ENCODE results near the gene STK32B.
"Not testable (repeated sequence)": the region's sequence is repeated elsewhere in the genome, so short reads cannot be mapped to it uniquely, and the experiment has no call there.

Gene STK32B

DNA sequence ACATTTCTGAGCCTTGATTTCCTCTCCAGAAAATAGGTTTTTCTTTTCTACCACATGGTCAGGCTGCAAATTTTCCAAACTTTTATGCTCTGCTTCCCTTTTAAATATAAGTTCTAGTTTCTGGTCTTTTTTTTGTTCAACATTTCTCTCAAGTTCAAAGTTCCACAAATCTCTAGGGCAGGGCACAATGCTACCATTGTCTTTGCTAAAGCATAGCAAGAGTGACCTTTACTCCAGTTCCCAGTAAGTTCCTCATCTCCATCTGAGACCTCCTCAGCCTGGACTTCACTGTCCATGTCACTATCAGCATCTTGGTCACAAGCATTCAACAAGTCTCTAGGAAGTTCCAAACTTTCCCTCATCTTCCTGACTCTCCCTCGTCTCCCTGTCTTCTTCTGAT lies 228.8 kb downstream of the STK32B start:
- not testable (repeated sequence) for DNase-seq

GRCh38 chr4:5280828-5281227 lies 229.5 kb downstream of the STK32B start:
- no peak for DNase-seq

GRCh38 chr4:5283837-5284236 lies 232.6 kb downstream of the STK32B start:
- no peak for DNase-seq

DNA sequence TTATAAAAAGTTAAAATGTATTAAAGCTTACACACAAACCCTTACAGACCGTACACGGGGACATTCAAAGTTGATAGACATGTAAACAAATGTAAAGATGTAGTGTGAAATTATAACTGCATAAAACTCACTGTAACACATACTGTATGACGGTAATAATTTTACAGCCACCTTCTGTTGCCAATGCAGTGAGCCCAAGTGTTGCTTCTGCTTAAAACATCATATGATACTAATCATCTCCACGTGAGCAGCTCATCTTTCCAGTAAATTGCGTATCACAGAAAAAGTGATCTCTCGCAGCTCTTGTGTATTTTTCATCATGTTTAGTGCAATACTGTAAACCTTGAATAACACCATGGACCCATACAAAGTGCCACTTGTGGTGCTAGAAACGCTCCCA lies 233.2 kb downstream of the STK32B start:
- no peak for DNase-seq

DNA sequence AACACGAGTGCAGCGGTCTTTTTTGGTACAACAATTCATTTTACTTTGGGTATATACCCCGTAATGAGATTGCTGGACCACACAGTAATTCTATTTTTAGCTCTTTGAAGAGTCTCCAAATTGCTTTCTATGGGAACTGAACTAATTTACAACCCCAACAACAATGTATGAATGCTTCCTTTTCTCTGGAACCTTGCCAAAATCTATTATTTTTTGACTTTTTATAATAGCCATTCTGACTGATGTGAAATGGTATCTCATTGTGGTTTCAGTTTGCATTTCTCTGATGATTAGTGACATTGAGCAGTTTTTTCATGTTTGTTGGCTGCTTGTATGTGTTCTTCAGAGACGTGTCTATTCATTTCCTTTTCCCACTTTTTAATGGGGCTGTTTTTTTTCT lies 240.8 kb downstream of the STK32B start:
- DNase-seq = no peak

DNA sequence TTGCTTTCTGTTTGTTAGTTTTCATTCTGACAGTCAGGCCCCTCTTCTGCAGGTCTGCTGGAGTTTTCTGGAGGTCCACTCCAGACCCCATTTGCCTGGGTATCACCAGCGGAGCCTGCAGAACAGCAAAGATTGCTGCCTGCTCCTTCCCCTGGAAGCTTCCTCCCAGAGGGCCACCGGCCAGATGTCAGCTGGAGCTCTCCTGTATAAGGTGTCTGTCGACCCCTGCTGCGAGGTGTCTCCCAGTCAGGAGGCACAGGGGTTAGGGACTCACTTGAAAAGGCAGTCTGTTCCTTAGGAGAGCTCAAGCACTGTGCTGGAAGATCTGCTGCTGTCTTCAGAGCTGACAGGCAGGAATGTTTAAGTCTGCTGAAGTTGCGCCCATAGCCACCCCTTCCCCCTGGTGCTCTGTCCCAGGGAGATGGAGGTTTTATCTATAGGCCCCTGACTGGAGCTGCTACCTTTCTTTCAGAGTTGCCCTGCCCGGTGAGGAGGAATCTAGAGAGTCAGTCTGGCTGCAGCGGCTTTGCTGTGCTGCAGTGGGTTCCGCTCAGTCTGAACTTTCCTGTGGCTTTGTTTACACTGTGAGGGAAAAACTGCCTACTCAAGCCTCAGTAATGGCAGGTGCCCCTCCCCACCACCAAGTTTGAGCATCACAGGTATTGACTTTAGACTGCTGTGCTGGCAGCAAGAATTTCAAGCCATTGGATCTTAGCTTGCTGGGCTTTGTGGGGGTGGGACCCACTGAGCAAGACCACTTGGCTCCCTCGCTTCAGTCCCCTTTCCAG lies 246.9 kb downstream of the STK32B start:
- DNase-seq = not testable (repeated sequence)

DNA sequence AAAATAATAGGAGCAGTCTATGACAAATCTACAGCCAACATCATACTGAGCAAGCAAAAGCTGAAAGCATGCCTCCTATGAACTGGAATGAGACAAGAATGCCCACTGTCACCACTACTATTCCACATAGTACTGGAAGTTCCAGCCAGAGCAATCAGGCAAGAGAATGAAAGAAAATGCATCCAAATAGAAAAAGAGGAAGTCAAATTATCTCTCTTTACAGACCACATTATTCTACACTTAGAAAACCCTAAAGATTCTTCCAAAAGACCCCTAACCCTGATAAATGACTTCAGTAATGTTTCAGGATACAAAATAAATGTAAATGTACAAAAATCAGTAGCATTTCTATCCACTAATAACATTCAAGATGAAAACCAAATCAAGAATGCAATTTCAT lies 249.0 kb downstream of the STK32B start:
- DNase-seq = no peak

DNA sequence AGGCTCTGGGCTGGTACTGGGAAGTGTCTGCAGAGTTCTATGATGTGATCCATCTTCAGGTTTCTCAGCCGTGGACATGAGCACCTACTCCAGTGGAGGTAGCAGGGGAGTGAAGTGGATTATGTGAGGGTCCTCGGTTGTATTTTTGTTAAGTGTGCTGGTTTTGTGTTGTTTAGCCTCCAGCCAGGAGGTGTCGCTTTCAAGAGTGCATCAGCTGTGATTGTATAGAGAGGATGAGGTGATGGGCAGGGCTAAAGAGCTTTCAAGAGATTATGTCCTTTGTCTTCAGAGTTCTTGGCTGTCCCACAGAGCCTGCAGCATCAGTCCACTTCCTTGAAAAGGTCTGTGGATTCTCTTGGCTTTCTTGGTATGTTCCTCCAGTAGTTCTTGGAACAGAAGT lies 256.6 kb downstream of the STK32B start:
- no peak for DNase-seq

DNA sequence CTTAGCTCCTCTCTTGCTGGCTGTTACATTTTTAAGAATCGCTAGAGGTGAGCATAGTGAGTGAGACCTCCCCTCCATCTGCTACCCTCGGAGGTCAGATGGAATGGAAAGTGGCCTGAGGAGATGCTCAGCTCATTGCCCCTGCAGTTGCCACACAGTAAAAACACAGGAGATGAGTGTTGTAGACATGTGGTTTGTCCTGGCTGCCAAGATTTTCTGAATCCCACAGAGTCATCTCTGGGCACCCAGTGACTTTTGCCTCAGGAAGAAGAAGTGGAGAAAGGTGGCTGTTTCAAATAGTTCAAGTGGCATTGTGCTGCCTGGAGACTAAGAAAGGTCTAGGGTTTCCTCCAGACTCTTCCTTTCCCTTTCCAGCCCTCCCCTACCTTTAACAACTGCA lies 271.0 kb downstream of the STK32B start:
- DNase-seq = no peak

DNA sequence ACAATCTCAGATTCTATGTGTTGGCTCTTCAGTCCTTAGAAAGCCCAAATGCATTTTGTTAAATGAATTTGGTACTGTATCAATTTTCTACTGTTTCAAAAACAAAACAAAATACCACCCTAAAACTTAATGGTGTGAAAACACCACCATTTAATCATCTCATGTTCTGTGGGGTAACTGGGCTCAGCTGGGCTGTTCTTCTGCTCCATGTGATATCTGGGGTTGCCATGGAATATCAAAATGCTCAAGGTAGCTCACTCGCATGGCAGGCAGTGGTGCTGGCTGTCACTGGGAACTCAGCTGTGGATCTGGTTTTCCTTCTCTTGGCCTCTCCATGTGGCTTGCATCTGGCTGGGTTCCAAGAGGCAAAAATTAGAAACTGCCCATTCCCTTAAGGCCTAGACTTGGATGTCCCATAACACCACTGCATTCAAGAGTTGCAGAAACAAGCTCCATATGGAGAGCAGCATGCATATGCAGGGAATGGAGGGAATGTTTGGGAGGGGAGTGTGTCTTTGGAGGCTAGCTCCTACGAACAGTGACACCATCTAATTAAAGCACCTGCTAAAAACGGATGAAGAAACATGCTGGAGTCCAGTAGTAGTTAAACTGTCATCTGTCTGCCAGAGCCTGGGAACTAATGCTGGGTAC lies 279.2 kb downstream of the STK32B start:
- DNase-seq = no peak

DNA sequence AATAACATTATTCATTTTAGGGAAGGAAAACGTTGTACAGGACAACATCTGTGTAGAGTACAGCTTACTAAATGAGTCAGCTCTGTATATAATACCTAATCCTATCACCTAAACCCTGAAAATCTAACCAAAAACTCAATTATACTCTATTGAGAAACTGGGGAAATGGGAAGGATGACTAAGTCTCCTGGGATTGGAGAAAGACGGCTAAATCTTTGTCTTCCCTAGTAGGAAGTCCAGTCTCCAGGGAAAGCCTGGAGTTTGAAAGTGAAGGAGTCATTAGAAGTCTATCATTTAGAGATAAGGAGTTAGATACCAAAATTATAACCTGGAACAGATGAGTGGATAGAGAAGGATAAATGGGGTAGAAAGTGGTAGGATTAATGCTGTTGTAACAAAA lies 286.5 kb downstream of the STK32B start:
- DNase-seq = no peak

GRCh38 chr4:5338531-5338930 lies 287.3 kb downstream of the STK32B start:
- no peak for DNase-seq

- DNase-seq = no peak
Observed at GRCh38 chr4:5340991-5341451, 289.7 kb downstream of the STK32B start.

GRCh38 chr4:5341526-5341925 lies 290.2 kb downstream of the STK32B start:
- no peak for DNase-seq

- no peak for DNase-seq
Observed at GRCh38 chr4:5355846-5356245, 304.6 kb downstream of the STK32B start.

DNA sequence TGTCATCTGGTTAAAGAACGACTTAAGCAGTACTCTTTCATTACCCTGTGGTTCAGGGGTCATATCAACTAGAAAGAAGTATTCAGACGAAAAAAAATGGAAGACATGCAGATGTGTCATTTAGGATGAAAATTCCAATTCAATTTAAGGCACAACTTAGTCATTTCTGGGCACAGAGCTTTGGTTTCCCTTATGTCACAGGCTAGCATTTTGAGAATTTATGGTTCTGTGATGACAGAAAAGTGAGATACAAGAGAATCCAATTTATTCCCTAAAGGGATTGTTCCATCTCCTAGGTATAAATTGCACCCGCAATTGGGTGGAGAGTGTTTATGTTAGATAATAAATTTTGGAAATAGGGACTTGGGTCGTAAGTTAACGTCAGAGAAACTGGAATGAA lies 306.6 kb downstream of the STK32B start:
- no peak for DNase-seq

- DNase-seq = no peak
Observed at GRCh38 chr4:5361968-5362367, 310.7 kb downstream of the STK32B start.

- no peak for DNase-seq
Observed at GRCh38 chr4:5364406-5364805, 313.1 kb downstream of the STK32B start.

DNA sequence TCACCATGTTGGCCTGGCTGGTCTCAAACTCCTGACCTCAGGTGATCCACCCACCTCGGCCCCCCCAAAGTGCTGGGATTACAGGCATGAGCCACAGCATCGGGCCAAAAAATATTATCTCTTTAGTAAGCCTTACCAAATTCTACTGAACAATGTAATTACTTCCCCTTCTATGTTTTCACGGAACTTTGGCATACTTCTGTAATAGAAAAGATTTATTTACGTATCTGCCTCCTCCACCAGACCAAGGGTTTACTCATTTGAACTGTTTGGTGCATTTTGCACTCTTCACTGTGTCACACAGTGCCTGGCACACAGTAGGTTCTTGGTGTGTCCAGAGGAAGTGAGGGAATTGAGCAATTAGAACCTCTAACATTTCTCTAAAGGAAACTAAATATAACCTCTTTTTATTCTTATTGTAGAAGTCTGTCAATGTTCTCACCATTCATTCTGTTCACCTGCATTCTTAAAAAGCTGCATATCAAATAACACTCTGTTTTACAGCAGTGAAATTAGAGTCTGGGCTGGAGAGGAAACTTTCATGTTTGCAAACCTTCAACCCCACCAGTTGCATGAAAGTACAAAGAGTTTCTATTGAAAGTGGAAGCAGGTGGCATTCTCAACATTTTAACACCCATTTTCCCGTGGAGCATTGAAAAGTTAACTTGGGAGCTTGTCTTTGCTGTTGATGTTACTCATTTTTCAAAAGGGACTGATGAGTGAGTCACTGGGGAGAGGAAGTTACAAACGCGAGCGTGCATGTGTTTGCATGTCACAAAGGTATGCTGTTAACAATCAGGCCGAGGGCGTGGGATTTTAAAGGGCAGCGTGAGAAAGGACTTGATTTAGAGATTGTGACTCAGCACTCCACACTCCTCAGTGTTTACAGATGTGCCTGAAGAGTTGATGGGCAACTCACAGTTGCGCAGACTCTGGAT lies 314.1 kb downstream of the STK32B start:
- DNase-seq = no peak

DNA sequence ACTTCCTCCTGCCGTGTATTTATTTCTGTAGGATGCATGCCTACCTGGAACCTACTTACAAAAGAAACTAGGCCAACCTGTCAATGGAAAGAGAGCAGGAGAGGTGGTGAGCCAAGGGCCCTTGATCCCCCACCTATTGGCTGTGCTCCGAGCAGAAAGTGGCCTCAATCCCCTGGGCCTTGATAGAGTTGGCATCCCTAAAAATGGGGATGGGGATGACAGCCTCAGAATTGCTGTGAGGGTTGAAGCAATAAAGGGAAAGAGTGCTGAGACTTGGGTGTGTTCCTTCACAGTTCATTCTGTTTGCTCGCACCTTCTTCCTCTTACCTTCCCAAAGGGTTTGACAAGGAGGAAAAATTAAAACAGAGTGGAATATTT lies 314.7 kb downstream of the STK32B start:
- DNase-seq = no peak

DNA sequence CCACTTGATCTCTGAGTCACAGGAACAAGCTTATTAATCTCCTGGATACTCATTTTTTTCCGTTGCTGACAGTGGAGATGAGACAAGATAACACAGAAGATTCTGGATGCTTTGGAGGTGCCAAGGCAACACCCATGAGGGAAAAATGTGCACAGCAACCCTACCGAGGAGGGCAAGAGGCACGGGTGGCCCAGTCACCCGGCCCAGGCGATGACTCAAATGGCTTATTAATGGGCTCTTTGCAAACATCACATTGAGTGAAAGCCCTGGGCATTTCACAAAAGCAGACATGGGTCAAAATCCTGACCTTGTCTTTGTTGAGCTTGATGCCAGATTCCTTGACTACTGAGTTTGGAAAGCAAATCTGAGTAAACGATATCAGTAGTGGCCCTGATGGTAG lies 315.1 kb downstream of the STK32B start:
- DNase-seq = no peak

DNA sequence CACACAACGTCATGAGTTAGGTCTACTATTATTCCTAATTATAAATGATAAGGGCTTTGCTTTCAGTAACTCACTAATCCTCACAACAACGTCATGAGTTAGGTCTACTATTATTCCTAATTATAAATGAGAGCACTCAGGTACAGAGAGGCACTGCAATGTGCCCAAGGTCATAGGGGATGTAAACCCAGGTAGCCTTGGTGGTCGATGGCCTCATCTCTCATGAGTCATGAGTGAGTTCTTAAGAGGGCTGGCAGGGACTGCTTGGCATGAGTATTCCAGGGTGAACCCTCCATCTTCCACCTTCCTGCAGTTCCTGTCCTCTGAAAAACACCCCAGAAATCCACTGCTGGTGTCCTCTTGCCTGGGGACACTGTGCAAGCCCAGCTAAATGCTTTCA lies 317.1 kb downstream of the STK32B start:
- no peak for DNase-seq

GRCh38 chr4:5370286-5370685 lies 319.0 kb downstream of the STK32B start:
- DNase-seq = no peak
